ENCODE data around the gene CD209.

CD209 gene

GRCh38 chr19:7698583-7698982, 48.8 kb downstream of the CD209 start:
- TF ChIP-seq CTCF (IDR thresholded peaks at IDR 0.05; ENCODE audit: low read depth, low read length): no peak

GRCh38 chr19:7697721-7698287, 49.5 kb downstream of the CD209 start:
- no peak for DNase-seq (ENCODE audit: low read depth in 2 of 2)
- no peak overlapping the region for H3K4me3 ChIP-seq (replicated peaks in 1 of 2; ENCODE audit: low read depth in 2 of 2, low read length in 2 of 2)
- TF ChIP-seq CTCF (IDR thresholded peaks at IDR 0.05; ENCODE audit: low read depth, low read length): no peak

More at GRCh38 chr19:7698583-7698982, 48.8 kb downstream of the CD209 start:
- no peak for DNase-seq (ENCODE audit: low read depth in 2 of 2)
- H3K4me3 ChIP-seq (replicated peaks in 1 of 2; ENCODE audit: low read depth in 2 of 2, low read length in 2 of 2): no peak overlapping the region

- no peak overlapping the region for H3K4me3 ChIP-seq (replicated peaks in 1 of 2; ENCODE audit: low read depth in 2 of 2, low read length in 2 of 2)
- no peak for TF ChIP-seq CTCF (IDR thresholded peaks at IDR 0.05; ENCODE audit: low read depth, low read length)
- DNase-seq (ENCODE audit: low read depth in 2 of 2): no peak
These were observed 52.8 kb downstream of the CD209 start for GRCh38 chr19:7694499-7694898.

- H3K4me3 ChIP-seq (replicated peaks in 1 of 2; ENCODE audit: low read depth in 2 of 2, low read length in 2 of 2): no peak overlapping the region
- no peak for TF ChIP-seq CTCF (IDR thresholded peaks at IDR 0.05; ENCODE audit: low read depth, low read length)
- DNase-seq (ENCODE audit: low read depth in 2 of 2): no peak
These were observed 54.8 kb downstream of the CD209 start for GRCh38 chr19:7692417-7693088.

- TF ChIP-seq CTCF (IDR thresholded peaks at IDR 0.05; ENCODE audit: low read depth, low read length): no peak
- H3K4me3 ChIP-seq (replicated peaks in 1 of 2; ENCODE audit: low read depth in 2 of 2, low read length in 2 of 2): no peak overlapping the region
- no peak for DNase-seq (ENCODE audit: low read depth in 2 of 2)
These were observed 55.8 kb downstream of the CD209 start for GRCh38 chr19:7691497-7691896.

GRCh38 chr19:7690779-7691258, 56.5 kb downstream of the CD209 start:
- no peak for TF ChIP-seq CTCF (IDR thresholded peaks at IDR 0.05; ENCODE audit: low read depth, low read length)
- H3K4me3 ChIP-seq (replicated peaks in 1 of 2; ENCODE audit: low read depth in 2 of 2, low read length in 2 of 2): no peak overlapping the region
- no peak for DNase-seq (ENCODE audit: low read depth in 2 of 2)

Data from cardiac fibroblast (primary cell).